Measurements from ENCODE around the gene LHFPL6.

Gene LHFPL6

DNA sequence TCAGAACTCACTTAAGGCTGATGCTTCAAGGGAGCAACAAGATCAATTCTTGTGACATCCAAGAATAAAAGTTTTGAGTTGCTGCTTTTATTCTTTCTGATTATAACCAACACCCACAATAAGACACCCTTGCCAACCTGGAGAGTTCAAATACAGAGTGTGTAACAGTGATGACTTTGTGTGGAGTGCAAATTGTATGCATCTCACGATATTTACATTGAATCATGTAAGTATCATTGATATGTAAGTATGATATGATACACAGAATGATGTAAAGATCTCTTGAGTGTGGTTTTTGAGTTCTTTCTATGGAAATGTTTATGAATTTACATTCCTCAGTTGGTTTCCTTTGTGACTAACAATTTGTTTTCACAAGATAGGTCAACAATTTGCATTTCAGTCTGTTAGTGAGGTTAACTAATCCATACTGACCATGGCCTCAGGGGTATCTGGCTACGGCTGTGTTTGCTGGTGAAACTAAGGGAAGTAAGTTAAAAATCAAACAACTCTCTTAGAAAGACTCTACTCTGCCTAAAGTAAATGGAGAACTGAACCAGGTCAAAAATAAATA lies 12.4 kb downstream of the LHFPL6 start:
- no peak for DNase-seq (ENCODE audit: low spot score)

- no peak for DNase-seq (ENCODE audit: low spot score)
These were observed 14.6 kb downstream of the LHFPL6 start for GRCh38 chr13:39588384-39588783.

DNA sequence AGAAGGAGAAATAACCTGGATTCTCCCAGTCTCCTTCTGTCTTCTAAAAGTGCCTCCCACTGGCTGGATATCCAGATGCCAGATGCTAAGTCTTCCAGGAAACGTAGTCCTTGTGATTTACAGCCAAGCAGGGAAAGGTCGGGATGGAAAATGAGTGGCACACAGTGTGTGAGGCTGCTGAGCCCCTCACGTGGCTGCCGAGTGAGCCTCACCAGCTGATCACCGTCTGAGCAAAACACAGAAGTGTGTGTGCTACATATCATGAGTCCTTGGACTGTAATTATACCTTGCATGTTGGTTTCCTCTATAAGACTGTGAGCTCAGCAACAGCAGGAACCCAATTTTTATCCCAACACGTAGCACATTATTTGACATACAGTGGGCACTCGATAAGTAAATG lies 15.1 kb downstream of the LHFPL6 start:
- no peak for DNase-seq (ENCODE audit: low spot score)

DNA sequence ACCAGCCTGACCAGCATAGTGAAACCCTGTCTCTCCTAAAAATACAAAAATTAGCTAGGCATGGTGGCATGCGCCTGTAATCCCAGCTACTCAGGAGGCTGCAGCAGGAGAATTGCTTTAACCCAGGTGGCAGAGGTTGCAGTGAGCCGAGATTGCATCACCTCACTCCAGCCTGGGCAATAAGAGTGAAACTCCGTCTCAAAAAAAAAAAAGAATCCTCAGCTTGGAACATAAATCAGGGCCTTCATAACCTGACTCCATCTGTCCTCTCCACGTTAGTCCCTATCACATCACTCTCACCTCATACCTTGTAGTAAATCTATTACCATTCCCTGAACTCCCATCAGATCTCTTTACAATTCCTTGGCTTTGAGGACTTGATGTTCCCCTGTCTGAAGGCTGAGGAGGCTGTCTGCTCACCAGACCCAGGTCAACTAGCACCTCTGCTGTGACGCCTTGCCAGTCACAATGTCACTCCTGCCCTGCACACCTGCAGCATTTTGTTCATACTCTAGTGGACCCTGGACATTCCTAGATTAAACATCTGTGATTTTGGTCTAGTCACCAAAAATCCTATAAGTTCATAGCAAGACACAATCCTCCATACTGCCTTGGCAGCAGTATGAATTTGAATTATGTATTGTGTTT lies 15.9 kb downstream of the LHFPL6 start:
- no peak for DNase-seq (ENCODE audit: low spot score)

DNA sequence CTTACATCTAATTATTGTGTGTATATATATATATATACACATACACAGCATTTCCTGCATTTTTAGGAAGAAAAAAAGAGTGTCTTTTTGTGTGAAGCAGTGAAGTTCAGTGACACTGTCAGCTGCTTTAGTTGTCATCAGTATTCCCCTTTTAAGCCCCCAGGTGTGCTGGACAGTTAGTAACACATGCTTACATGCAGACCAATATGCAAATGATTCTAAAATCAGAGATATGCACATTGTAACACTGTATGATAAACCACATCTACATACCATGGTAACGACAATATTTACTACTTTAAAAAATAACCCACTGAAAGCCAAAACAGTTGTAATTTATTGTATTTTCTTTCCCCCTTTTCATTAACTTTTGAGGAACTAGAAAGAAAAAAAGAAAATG lies 16.8 kb downstream of the LHFPL6 start:
- DNase-seq (ENCODE audit: low spot score) = no peak

DNA sequence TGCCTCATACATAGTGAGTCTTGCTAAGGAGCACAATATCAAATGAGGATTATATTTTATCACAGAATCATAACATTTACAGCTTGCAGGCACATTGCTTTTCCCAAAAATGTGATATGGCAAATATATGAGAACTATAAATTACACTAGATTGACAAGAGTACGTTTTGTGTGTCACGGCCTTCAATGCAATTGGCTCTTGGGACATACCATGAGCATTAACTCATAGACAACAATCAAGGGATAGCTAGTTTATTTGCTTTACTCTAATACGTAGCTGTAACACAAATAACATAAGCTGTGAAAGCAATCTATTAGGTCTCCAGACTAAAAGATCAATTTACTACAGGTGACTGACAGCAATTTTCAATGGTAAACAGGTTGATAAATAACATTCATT lies 17.8 kb downstream of the LHFPL6 start:
- DNase-seq (ENCODE audit: low spot score) = no peak

- DNase-seq (ENCODE audit: low spot score) = no peak
These were observed 22.0 kb downstream of the LHFPL6 start for GRCh38 chr13:39580881-39581575.

DNA sequence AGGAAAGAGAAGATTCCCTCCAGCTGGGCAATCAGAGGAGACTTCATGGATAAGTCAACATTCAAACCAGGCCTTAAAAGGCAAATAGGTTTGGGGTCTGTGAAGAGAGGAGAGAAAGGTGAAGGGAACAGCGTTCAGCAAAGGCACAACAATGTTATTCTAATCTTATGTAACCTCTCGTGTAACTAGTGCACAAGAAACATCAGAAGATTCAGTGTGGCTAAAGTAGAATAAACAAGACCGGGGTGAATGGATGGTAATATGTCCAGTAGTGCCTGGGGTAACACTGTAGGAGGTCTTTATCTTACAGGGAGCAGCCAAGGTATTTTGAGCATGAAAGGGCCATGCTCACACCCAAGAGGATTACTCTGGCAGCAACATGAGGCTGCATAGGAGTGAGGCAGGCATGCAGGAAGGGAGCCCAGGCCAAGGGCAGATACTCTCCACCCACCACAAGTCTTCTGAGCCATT lies 24.1 kb downstream of the LHFPL6 start:
- DNase-seq (ENCODE audit: low spot score) = no peak

- DNase-seq (ENCODE audit: low spot score) = no peak
These were observed 25.0 kb downstream of the LHFPL6 start for GRCh38 chr13:39577838-39578491.

- DNase-seq (ENCODE audit: low spot score) = no peak
These were observed 25.8 kb downstream of the LHFPL6 start for GRCh38 chr13:39577203-39577602.

- DNase-seq (ENCODE audit: low spot score) = no peak
These were observed 27.3 kb downstream of the LHFPL6 start for GRCh38 chr13:39575641-39576238.

GRCh38 chr13:39571502-39572092 lies 31.4 kb downstream of the LHFPL6 start:
- DNase-seq (ENCODE audit: low spot score) = no peak

DNA sequence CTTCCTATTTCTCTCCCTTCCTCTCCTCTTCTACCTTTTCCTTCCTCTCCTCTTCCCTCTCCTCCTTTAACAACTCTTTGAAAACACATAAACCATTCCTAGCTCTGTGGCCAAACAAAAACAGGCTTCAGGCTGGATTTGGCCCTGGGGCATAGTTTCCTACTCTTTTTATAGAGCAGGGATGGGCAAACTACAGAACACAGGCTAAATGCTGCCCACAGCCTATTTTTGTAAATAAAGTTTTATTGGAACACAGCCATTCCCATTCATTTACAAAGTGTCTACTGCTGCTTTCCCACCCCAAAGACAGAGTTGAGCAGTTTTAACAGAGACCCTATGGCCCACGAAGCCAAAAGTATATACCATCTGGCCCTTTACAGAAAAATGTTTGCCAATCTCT lies 35.4 kb downstream of the LHFPL6 start:
- DNase-seq (ENCODE audit: low spot score) = no peak

GRCh38 chr13:39566216-39566869 lies 36.6 kb downstream of the LHFPL6 start:
- no peak for DNase-seq (ENCODE audit: low spot score)

- no peak for DNase-seq (ENCODE audit: low spot score)
These were observed 37.7 kb downstream of the LHFPL6 start for GRCh38 chr13:39565036-39565949.

DNA sequence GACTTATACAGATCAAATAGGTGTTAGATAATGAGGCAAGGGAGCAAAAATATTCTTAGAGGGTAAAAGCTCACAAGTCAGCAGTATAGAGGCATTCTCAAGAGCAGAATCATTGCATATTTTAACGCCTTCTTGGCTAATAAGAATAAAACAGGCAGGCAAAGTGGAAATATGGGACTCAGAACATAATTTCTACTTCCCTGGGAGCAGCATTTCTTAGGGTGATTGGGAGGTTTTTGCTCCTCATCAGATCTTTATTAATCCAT lies 39.6 kb downstream of the LHFPL6 start:
- DNase-seq (ENCODE audit: low spot score) = no peak

- DNase-seq (ENCODE audit: low spot score) = no peak
These were observed 41.0 kb downstream of the LHFPL6 start for GRCh38 chr13:39561971-39562370.

DNA sequence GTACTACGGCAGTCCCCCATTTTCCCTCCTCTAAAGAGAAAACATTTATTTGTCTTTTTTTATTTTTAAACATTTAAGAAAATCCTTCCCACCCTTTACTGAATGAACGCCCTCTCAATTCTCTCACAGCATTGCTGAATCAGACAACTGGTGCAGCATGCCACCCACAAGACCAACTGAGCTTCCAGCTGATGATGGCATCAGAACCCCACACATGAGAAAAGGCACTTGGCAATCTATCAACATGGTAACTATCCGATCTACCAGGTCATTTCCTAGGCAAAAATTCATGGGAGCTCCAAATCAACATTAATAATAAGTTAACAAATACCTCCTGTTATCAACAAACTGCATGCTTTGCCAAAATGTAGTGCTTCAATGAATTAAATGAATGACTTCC lies 43.1 kb downstream of the LHFPL6 start:
- DNase-seq (ENCODE audit: low spot score) = no peak

DNA sequence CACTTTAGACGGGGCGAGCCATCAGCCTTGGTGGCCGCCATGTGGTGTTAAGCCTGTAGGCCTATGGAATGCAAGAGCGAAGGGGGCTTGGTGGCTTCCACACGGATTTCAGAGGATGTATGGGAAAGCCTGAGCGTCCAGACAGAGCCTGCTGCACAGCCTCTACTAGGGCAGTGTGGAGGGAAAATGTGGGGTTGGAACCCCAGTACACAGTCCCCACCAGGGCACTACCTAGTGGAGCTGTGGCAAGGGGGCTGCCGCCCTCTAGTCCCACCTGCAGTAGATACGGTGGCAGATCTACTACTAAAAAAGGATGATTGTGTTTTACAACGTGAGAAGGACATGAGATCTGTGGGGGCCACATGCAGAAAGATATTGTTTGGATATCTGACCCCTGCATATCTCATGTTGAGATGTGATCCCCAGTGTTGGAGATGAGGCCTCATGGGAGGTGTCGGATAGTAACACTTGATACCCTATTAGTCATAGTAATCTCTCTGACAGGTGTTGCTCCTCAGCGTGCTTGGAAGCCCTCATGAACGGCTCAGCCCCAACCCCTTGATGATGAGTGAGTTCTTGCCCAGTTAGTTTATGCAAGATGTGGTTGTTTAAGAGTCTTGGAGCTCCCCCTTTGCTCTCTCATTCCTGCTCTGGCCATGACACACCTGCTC lies 45.6 kb downstream of the LHFPL6 start:
- no peak for DNase-seq (ENCODE audit: low spot score)

GRCh38 chr13:39556866-39557265 lies 46.1 kb downstream of the LHFPL6 start:
- no peak for DNase-seq (ENCODE audit: low spot score)
